ENCODE results near the gene ADAMTS8. TPM values are rescaled to one million over a fixed set of nuclear protein-coding genes. Genes with fewer than 3 reads are reported as not detected.

ADAMTS8 gene
- not detected in 2 replicates for total RNA-seq

DNA sequence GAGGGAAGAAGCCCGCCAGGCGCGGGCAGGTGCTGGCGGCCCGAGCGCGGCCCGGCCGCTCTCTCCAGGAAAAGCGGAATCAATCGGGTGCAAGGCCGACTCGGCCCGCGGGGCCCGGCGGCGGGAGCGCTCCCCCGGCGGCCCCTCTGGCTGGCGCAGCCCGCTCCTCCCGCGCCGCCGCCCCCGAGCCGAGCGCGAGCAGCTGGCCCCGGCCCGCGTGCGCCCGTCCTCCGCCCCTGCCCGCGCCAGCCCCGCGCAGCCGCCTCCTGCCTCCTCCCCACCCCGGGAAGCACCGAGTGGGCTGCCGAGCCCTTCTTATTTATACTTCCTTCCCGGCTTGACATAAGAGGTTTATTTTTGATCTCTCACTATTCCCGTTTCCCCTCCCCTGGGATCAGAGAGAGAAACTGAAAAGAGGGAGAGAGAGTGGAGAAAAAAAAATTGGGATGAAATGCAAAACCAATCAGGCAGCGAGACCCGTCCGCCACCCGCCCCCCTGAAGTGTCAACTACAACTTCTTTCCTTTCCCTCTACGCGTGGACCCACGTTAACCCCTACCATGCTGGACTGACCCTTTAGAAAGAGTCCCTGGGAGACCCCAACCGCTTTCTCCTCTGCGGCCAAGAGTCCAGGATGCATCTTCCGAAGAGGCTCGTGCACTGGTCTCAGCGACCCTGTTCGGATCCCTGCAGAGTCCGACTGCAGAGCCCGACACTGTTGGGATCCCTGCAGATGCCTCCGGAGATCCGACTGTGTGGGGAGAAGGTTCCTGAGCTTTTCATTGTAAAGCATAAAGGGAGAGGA, at the start of gene ADAMTS8:
TSS of gene ADAMTS8 (minus strand) at position 294 of the 804 bp plus-strand sequence. CDS start 323 bp downstream, outside the sequence.

DNA sequence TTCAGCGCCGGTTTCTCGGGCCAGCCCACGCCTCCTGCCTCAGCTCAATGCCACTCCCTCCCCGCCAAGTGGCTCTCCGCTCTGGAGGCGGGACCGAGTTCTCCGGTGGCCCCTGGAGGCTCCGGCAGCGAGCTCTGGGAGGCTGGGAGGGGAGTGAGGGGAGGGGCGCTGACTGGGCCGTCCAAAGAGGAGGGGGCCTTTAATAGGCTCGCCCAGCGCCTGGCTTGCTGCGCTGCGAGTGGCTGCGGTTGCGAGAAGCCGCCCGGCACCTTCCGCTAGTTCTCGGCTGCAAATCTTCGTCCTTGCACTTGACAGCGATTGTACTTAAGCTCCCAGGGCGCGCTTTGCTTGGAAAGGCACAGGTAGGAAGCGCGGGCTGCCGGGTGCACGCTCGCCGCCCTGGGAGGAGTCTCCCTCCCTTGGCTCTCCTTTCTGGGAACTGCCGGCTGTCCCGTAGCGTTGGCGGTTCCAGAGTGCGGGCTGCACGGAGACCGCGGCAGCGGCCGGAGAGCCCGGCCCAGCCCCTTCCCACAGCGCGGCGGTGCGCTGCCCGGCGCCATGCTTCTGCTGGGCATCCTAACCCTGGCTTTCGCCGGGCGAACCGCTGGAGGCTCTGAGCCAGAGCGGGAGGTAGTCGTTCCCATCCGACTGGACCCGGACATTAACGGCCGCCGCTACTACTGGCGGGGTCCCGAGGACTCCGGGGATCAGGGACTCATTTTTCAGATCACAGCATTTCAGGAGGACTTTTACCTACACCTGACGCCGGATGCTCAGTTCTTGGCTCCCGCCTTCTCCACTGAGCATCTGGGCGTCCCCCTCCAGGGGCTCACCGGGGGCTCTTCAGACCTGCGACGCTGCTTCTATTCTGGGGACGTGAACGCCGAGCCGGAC, 20.3 kb upstream of the ADAMTS8 start, which contains the start of gene ADAMTS15:
TSS of gene ADAMTS15 (plus strand) at position 230 of the 894 bp plus-strand sequence. CDS start at position 559, 329 bp downstream.

Other genes starting within 250 kb of the ADAMTS8 start
- gene ZBTB44, start 113.7 kb downstream of the ADAMTS8 start, total RNA-seq = 27.7 and 38.4 TPM in 2 replicates
- gene ADAMTS15, start 20.0 kb upstream of the ADAMTS8 start, total RNA-seq = 0.21 and 0.24 TPM in 2 replicates

Data from tracheal epithelial cell (primary cell).